Measurements from ENCODE around the gene RPP21. TPM values are rescaled to one million over a fixed set of nuclear protein-coding genes. Genes with fewer than 3 reads are reported as not detected.
A peak's percentile ranks its signal among the peaks of the same experiment; 100 is the strongest.

The RPP21 gene
- total RNA-seq = 46.8 and 60.3 TPM in 2 replicates

DNA sequence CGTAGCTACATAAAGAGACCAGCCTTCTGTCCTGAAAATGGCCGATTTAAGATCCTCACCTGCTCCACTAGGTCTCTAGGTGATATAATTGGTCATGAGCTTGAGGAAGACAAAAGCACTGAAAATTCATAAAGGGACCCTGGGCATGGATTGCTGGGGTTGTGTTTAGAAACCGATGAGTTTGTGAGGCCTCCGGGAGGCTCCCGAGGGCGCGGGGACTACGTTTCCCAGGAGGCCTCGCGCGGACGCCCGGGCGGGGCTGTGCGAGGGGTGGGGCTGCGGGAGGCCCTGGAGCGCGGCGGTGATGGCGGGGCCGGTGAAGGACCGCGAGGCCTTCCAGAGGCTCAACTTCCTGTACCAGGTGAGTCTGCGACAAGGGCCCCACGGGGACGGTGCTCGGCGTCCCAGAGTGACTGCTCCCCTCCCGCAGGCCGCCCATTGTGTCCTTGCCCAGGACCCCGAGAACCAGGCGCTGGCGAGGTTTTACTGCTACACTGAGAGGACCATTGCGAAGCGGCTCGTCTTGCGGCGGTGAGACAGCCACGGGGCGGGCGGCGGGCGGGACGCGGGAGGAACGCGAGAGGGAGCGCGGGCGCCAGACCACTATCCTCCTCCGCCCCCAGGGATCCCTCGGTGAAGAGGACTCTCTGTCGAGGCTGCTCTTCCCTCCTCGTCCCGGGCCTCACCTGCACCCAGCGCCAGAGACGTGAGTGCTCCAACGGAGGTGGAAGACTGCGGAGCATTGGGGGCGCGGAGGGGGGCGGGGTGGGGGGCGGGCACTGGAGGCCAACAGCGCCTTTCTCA, at the start of gene RPP21:
Gene RPP21 (plus strand): TSS at position 289 of the 804 bp plus-strand sequence. CDS start 16 bp downstream, at position 305.
- no peak for DNase-seq (ENCODE audit: extremely low read depth, low read depth, low spot score)

DNA sequence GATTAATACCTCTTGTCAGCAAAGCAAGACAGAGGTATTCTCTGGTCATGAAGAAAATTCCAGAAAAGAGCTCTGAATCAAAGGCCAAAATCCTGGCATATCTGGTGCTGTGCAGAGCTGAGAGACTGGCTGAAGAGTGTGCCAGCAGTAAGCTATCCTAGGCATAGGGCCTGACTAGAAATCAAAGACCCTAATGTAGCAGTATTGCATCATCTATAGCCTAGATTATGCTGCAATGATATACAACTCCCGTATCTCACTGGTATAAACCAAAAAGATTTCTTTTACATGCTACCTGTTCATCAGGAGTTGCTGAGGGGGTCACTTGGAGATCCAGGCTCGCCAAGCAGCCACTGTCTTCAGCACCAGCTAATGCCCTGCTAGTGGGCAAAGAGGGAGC, 49.1 kb upstream of the RPP21 start:
- DNase-seq (ENCODE audit: extremely low read depth, low read depth, low spot score) = no peak

DNA sequence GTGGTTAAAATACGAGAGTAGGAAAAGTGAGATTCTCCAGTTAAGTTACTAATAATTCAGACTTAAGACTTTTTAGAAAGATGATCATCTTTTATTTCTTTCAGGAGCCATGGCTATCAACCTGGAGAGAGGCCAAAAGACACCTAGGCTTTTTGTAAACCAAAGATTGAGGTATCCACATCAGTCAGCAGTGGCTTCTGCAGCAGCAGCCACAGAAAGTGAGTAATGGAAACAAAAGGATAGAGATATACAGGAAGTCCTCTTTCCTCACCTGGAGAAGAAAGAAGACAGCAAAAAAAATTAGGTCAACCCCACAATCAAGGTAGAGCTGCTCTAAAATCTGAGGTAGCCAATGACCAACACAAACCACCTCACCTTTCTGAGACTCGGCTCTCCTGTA, 41.0 kb upstream of the RPP21 start:
- DNase-seq (ENCODE audit: extremely low read depth, low read depth, low spot score) = no peak

- no peak for DNase-seq (ENCODE audit: extremely low read depth, low read depth, low spot score)
Measured at GRCh38 chr6:30311101-30311500, 33.9 kb upstream of the RPP21 start.

- DNase-seq (ENCODE audit: extremely low read depth, low read depth, low spot score) = no peak
Measured at GRCh38 chr6:30311671-30312070, 33.3 kb upstream of the RPP21 start.

DNA sequence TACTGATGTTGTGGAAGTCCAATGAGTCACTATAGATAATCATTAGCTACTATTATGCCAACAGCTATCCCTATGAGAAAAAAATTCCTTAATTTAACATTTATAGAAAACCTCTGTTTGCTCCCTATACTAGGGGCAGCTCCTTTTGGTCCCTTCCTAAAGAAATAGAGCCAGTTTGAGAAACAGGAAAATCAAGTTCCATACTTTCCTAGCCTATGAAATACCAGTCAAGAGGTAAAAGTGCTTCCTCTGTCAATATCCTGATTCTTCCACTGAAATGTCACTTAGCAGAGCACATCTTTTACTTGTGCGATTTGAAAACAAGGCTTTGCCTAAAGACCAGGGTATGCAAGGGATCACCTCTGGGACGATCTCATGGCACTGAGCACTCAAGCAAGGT, 32.7 kb upstream of the RPP21 start:
- DNase-seq (ENCODE audit: extremely low read depth, low read depth, low spot score) = no peak

- no peak for DNase-seq (ENCODE audit: extremely low read depth, low read depth, low spot score)
Measured at GRCh38 chr6:30312676-30313321, 32.2 kb upstream of the RPP21 start.

GRCh38 chr6:30315156-30315555, 29.8 kb upstream of the RPP21 start:
- DNase-seq (ENCODE audit: extremely low read depth, low read depth, low spot score) = no peak

GRCh38 chr6:30317913-30318589, 26.9 kb upstream of the RPP21 start:
- DNase-seq (ENCODE audit: extremely low read depth, low read depth, low spot score) = no peak

- no peak for DNase-seq (ENCODE audit: extremely low read depth, low read depth, low spot score)
Measured at GRCh38 chr6:30319146-30319835, 25.7 kb upstream of the RPP21 start.

GRCh38 chr6:30321692-30322388, 23.1 kb upstream of the RPP21 start:
- DNase-seq (ENCODE audit: extremely low read depth, low read depth, low spot score) = no peak

DNA sequence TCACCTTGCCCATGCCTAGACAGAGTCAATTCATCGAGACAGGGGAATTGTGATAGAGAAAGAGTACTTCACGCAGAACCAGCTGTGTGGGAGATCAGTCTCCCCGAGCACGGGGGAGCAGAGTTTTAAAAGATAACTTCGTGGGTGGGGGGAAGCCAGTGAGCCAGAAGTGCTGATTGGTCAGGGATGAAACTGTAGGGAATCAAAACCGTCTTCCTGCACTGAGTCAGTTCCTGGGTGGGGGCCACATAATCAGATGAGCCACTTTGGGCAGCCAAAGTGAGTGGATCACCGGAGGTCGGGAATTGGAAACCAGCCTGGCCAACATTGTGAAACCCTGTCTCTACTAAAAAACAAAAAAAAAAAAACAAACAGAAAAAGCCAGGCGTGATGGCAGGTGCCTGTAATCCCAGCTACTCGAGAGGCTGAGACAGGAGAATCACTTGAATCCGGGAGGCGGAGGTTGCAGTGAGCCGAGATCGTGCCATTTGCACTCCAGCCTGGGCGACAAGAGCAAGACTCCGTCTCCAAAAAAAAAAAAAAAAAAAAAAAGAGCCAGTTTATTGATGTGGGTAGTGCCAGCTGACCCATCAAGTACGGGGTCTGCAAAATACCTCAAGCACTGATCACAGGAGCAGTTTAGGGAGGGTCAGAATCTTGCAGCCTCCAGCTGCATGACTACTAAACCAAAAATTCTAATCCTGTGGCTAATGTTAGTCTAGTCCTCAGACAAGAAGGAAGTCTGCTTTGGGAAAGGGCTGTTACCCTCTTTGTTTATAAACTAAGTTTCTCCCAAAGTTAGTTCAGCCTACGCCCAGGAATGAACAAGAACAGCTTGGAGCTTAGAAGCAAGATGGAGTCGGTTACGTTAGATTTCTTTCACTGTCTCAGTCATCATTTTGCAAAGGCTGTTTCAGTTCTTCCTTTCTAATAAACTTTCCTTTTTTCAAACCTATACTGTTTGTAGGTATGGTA, 22.1 kb upstream of the RPP21 start:
- no peak for DNase-seq (ENCODE audit: extremely low read depth, low read depth, low spot score)

- no peak for DNase-seq (ENCODE audit: extremely low read depth, low read depth, low spot score)
Measured at GRCh38 chr6:30323806-30324205, 21.1 kb upstream of the RPP21 start.

GRCh38 chr6:30325150-30325872, 19.6 kb upstream of the RPP21 start:
- no peak for DNase-seq (ENCODE audit: extremely low read depth, low read depth, low spot score)

- DNase-seq (ENCODE audit: extremely low read depth, low read depth, low spot score) = no peak
Measured at GRCh38 chr6:30325873-30326525, 19.0 kb upstream of the RPP21 start.

DNA sequence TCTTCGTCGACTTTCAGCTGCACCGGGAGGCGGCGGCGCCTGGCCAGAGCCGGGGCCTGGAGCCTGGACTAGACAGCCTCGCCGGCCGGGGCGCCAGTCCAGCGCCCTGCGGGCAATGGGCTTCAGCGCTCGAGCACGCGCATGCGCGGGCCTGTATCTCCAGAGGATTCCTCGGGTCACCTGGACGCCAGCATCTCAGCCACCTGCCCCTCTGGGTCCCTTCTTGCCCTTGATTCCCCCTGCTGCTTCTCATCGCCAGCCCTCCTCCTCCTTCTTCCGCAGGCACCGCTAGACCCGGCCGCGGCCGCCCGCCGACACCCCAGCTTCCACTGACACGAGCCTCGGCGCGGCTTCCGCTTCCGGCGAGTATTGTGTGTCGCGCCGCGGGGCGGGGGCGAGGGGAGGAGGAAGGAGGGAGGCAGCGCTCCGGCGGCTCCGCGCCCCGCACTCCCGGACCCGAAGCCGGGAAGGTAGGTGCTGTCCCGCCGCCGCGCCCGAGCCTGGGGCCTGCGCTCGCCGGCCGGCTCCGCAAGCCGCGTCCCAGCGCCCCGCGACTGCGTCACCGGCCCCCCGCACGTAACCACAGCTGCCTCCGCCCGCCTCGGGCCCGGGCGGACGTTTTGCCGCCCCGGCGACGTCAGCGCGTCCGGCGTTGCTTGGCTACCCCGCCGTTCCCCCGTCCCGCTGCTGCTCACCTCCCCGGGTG, 18.3 kb upstream of the RPP21 start, which contains the start of gene TRIM39:
Gene TRIM39 (plus strand): TSS at position 402 of the 706 bp plus-strand sequence. CDS start 2,391 bp downstream, outside the sequence.
- DNase-seq (ENCODE audit: extremely low read depth, low read depth, low spot score) = peak; percentile 33

DNA sequence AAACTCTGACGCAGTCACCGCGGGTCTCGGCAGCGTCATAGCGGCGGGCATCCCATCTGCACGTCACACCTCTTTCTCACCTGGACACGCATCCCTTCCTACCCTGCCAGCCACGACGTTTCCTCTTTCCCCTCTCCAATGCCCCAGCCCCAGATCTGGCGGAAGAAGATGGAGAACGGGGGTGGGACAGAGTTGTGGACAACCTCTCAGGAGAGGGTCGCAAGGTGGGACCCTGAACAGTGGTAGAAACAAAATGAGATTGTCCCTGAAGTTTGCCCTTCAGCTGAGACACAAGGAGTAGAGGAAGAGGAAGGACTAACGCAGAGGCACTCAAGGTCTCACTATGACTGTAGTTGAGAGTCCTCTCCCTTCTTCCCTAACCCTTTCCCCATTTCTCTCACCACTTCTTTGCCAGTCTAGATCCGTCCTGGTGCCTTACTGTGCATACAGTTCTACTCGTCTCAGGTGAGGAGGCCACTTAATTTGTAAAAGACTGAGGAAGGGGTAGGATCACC, 17.7 kb upstream of the RPP21 start:
- no peak for DNase-seq (ENCODE audit: extremely low read depth, low read depth, low spot score)

Data from glomerular endothelial cell (primary cell).